Activated CD4-positive, alpha-beta T cell treated with anti-CD3 and anti-CD28 coated beads, Interleukin-2, amount 50 U/mL, for 48 hours (primary cell): ENCODE results near the gene DMBT1.

ENCODE experiments used
- DNase-seq, 2 experiments: peaks; one replicate each; pipeline ENCODE4 v3.0.0-alpha.2; 2020

DMBT1 gene

DNA sequence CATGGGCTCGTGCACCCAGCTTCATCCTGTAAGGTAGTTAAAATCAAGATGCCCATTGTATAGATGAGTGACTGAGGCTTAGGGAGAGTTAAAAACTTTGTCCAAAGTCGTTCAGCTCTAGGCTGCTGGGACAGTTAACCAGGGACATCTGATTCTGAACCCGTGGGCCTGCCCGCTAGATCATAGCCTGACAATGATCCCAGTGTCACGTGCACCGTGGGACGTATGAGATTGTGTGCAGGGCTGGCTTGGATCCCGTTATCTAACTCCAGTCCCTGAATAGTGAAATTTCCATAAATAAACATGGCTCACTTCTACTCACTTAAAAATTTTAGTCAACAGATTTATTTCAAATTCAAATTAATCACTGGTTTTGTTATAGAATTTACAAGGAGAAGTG, 114.2 kb downstream of the DMBT1 start:
- no peak for DNase-seq

DNA sequence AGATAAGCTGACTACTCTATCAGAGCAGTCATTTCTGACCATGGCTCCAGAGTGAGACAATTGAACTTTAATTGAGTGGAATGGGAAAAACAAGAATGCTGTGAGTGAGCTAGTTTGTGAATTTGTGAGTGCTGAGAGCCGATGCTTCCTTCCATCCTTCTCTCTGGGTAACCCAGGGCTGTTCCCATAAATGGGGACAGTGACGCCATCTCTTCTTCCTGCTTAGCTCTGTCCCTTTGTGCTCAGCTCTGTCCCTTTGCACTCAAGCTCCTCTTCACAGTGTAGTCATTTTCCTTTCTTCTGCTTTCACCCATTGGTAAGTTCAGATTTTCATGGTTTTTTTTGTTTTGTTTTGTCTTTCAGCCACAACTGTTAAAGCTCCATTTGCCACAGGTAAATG, 114.7 kb downstream of the DMBT1 start:
- DNase-seq = no peak

DNA sequence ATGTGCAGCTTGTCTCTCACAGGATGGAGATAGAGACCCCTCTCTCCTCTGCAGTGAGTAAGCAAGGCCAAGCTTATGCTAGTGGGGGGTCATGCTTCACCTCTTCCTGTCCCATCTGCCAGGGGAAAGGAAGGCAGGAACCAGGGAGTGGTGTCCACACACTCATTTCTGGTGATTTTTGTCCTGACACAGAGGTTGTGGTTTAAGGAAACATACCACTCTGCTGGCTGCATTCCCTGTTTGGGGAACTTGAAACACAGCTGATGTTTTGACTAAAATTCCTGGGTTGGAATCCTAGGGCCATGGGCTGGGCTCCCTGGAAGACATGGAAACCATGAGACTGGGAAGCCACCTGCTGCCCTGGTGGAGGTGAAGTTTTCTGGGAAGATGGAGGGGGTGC, 117.7 kb downstream of the DMBT1 start:
- DNase-seq = no peak

DNA sequence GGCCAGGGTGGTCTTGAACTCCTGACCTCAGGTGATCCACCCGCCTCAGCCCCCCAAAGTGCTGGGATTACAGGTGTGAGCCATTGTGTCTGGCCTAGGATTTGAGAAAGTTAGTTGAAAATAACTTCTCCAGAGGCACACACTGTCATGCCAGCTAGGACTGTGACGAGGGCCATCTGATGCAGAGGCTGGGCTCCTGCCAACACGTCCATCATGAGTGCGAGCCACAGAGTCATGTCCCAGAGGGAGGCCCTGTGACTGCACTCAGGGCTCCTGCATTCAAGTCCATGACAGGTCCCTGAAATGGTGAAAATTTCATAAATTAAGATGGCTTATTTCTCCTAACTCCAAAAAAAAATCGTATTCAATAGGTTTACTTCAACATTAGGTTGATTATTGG, 122.0 kb downstream of the DMBT1 start:
- DNase-seq = no peak

DNA sequence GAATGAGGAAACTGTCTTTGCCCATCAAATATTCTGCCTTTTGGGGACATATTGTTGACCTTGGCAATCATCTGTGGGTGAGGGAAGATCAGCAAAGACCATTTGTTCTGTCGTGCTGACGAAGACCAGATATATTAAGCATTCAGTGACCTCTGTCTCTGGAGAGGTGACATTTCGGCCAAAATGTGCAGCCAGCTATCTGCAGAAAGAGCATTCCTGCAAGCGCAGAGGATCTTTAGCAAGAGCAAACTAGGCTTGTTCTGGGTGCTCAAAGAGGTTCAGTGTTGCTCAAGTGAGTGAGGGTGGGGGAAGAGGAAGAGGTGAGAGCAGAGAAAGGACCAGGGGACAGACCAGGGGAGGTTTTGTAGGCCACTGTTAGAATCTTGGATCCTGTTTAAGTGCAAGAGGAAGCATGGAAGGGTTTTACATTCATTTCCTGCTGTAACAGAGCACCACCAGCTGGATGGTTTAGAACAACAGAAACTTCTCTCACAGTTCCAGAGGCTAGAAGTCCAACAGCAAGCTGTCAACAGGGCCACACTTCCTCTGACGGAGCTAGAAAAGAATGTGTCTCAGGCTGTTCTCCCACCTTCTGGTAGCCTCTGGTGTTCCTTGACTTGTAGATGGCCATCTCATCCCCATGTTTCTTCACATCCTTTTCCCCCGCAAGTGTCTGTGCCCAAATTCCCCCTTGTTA, 127.9 kb downstream of the DMBT1 start:
- no peak for DNase-seq

DNA sequence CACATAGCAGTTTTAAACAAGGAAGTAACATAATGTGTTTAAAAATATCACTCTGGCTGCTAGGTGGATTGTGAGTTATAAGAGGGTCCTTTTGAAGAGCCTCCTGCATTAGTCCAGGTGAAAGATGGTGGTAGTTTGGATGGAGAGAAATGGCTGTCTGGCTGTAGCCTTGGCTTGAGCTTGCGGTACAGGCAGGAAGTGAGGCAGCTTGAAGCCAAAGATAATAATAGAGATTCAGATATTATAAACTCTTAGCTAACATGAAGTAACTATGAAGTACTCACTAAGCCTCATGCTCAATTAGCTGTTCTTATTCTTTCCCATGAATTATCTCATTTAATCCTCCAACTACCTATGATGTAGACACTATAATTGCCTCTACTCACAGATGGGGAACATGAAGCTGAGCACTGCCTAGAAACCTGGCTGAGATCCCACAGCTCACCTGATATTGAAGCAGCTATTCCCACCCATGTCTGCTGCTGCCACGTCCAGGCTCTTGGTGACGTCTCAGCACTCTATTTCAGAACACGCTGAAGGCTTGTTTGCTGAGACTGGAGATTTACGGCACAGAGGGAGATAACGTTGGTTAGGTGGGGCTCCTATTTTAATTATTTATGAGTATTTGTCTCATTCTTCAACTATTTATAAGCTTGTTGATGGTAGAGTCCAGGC, 128.7 kb downstream of the DMBT1 start:
- no peak for DNase-seq

DNA sequence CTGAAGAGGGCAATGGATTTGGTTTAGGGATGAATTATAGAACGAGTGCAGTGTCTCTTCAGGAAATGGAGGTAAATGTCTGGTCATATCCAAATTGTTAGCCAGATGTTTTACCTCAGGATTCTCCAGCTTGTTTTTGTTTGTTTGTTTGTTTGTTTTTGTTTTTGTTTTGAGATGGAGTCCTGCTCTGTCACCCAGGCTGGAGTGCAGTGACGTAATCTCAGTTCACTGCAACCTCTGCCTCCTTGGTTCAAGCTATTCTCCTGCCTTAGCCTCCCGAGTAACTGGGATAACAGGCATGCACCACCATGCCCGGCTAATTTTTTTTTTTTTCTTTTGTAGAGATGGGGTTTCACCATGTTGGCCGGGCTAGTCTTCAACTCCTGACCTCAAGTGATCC, 132.2 kb downstream of the DMBT1 start:
- DNase-seq = no peak
